PFSK-1 (cell line): ENCODE results near the gene CENPU.

Source experiments
- FOXP2 ChIP-seq: optimal IDR thresholded peaks from 2 replicates; pipeline ENCODE3; 2011; ENCODE audit warnings: borderline replicate concordance, control low read depth, inconsistent platforms; ENCODE audit not compliant: insufficient read depth; ENCODE audit errors: extremely low read length, extremely low read depth
- POLR2AphosphoS5 ChIP-seq: IDR thresholded peaks from 2 replicates; pipeline ENCODE4 v1.6.1; 2012; ENCODE audit warnings: low read depth, mild to moderate bottlenecking, control low read depth, low read length, moderate library complexity
- REST ChIP-seq, 2 experiments: IDR thresholded peaks; 2 replicates each; pipeline versions ENCODE4 v1.6.1 to v1.8.0; 2011 to 2012; ENCODE audit warnings: low read depth in 2 of 2, low read length in 2 of 2, control low read depth in 1 of 2, inconsistent platforms in 1 of 2, mild to moderate bottlenecking in 1 of 2, moderate library complexity in 1 of 2; ENCODE audit not compliant: insufficient read depth in 1 of 2
- SIN3A ChIP-seq: IDR thresholded peaks from 2 replicates; pipeline ENCODE4 v1.6.1; 2012; ENCODE audit warnings: mild to moderate bottlenecking, low read length, moderate library complexity, borderline replicate concordance; ENCODE audit not compliant: insufficient read depth
- TAF1 ChIP-seq: IDR thresholded peaks from 2 replicates; pipeline ENCODE4 v1.6.1; 2012; ENCODE audit warnings: low read length, control low read depth, borderline replicate concordance; ENCODE audit not compliant: insufficient read depth

Gene CENPU

GRCh38 chr4:184752496-184753275 lies 18.8 kb upstream of the CENPU start:
- TF ChIP-seq FOXP2, result no peak

GRCh38 chr4:184751585-184751956 lies 17.7 kb upstream of the CENPU start:
- no peak for TF ChIP-seq POLR2AphosphoS5
- no peak for TF ChIP-seq FOXP2
- TF ChIP-seq SIN3A, result no peak

GRCh38 chr4:184750926-184751584 lies 17.2 kb upstream of the CENPU start:
- TF ChIP-seq FOXP2, result no peak
- no peak for TF ChIP-seq TAF1
- TF ChIP-seq POLR2AphosphoS5, result no peak
- no peak for TF ChIP-seq SIN3A

GRCh38 chr4:184748251-184748652 lies 14.4 kb upstream of the CENPU start:
- no peak for TF ChIP-seq SIN3A
- TF ChIP-seq POLR2AphosphoS5, result no peak

GRCh38 chr4:184747034-184747830 lies 13.3 kb upstream of the CENPU start:
- no peak for TF ChIP-seq REST (IDR thresholded peaks at IDR 0.05; ENCODE audit: insufficient read depth in 1 of 2, low read depth in 2 of 2, low read length in 2 of 2)
- TF ChIP-seq TAF1, result no peak
- TF ChIP-seq FOXP2, result no peak
- TF ChIP-seq SIN3A, result no peak
- TF ChIP-seq POLR2AphosphoS5, result no peak

GRCh38 chr4:184745831-184746795 lies 12.2 kb upstream of the CENPU start:
- TF ChIP-seq SIN3A (no peak), POLR2AphosphoS5 (no peak), TAF1 (no peak)

- no peak for TF ChIP-seq SIN3A
- no peak for TF ChIP-seq REST (IDR thresholded peaks at IDR 0.05; ENCODE audit: insufficient read depth in 1 of 2, low read depth in 2 of 2, low read length in 2 of 2)
- TF ChIP-seq TAF1, result no peak
- TF ChIP-seq FOXP2, result no peak
- TF ChIP-seq POLR2AphosphoS5, result no peak
Observed at GRCh38 chr4:184744236-184744635, 10.3 kb upstream of the CENPU start.
